ENCODE data around the gene WASHC2A.
"Not testable (repeated sequence)": the region's sequence is repeated elsewhere in the genome, so short reads cannot be mapped to it uniquely, and the experiment has no call there.

WASHC2A gene, protein sequence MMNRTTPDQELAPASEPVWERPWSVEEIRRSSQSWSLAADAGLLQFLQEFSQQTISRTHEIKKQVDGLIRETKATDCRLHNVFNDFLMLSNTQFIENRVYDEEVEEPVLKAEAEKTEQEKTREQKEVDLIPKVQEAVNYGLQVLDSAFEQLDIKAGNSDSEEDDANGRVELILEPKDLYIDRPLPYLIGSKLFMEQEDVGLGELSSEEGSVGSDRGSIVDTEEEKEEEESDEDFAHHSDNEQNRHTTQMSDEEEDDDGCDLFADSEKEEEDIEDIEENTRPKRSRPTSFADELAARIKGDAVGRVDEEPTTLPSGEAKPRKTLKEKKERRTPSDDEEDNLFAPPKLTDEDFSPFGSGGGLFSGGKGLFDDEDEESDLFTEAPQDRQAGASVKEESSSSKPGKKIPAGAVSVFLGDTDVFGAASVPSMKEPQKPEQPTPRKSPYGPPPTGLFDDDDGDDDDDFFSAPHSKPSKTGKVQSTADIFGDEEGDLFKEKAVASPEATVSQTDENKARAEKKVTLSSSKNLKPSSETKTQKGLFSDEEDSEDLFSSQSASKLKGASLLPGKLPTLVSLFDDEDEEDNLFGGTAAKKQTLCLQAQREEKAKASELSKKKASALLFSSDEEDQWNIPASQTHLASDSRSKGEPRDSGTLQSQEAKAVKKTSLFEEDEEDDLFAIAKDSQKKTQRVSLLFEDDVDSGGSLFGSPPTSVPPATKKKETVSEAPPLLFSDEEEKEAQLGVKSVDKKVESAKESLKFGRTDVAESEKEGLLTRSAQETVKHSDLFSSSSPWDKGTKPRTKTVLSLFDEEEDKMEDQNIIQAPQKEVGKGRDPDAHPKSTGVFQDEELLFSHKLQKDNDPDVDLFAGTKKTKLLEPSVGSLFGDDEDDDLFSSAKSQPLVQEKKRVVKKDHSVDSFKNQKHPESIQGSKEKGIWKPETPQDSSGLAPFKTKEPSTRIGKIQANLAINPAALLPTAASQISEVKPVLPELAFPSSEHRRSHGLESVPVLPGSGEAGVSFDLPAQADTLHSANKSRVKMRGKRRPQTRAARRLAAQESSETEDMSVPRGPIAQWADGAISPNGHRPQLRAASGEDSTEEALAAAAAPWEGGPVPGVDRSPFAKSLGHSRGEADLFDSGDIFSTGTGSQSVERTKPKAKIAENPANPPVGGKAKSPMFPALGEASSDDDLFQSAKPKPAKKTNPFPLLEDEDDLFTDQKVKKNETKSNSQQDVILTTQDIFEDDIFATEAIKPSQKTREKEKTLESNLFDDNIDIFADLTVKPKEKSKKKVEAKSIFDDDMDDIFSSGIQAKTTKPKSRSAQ (N-terminal part only)

DNA sequence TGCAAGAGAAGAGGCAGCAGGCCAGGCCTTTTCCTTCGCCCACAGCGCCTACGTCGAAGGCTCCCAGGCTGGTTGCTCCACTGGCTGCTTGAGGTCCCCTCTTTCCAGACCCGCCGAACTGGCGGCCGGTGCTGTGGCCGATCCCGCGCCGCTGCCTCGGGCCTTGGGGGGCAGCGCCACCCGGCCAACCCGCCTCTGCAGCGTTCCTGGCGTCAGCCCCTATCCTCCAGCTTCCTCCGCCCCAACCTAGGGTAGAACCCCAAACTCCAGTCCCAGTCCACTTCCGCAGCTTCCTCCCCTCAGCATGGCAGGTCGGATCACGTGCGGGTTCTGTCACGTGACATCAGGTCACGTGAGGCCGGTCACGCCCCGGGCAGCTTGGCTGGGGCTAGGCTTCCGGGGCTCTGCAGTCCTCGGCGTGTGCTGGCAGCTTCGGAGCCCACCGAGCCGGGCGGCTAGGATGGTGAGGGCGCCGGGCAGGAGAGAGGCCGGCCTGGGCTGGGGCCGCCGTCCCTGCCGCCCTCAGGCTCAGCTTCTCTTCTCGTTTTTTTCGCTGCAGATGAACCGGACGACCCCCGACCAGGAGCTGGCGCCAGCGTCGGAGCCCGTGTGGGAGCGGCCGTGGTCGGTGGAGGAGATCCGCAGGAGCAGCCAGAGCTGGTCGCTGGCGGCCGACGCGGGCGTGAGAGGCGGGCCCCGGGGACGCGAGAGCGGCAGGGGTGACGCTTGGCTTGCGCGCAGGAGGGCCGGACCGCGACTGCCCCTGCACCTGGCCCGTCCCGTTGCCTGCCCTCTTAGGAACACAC, at the start of gene WASHC2A:
TSS of gene WASHC2A (plus strand) at position 409 of the 806 bp plus-strand sequence. CDS start at position 461, 52 bp downstream.
- H3K4me3 ChIP-seq (ENCODE audit: low read depth, low read length): peak within 1 kb of the TSS; percentile 63
- DNase-seq (ENCODE audit: low read depth): not testable (repeated sequence)

DNA sequence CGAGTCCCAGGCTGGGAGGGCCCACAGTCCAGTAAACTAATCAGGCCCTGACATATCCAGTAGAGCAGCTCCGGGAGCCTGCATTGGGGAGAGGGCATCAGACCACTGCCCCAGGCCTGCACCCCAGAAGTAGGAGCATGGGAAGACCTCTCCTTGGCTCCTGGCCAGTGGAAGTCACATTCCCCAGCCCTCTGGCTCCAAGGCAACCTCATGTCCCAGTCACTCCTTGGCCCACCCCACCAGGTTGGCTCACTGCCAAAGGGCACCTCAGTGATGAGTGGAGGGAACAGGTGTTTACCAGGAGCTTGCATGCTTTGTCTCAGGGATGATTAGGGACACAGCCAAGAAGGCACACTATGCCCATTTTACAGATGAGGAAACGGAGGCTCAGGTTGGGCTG, 48.5 kb upstream of the WASHC2A start:
- not testable (repeated sequence) for H3K4me3 ChIP-seq (ENCODE audit: low read depth, low read length); DNase-seq (ENCODE audit: low read depth)

DNA sequence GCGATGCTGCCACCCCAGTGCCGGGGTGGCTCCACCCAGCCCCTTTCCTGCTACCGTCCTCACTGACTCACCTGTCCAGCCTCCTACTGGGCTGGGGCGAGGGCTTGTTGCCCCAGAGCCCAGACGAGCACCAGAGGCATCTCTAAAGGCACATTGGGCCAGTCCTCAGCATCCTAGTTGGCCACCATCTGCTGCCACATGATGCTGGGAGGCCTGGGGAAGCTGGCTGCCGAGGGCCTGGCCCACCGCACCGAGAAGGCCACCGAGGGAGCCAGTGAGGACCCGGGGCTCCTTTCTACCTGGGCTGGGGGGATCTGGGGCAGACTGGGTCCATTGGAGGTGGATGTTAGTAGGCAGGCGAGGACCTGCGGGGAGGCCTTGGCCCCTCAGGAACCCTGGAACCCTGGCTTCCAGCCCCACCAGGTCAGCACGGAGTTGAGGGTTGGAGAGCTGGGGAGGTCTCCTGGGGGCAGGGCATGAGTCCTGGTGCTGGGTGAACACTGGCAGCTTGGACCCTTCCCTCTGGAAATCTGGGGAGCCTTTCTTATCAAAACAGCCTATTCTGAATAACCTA, 47.2 kb upstream of the WASHC2A start:
- H3K4me3 ChIP-seq (ENCODE audit: low read depth, low read length); DNase-seq (ENCODE audit: low read depth): not testable (repeated sequence)

DNA sequence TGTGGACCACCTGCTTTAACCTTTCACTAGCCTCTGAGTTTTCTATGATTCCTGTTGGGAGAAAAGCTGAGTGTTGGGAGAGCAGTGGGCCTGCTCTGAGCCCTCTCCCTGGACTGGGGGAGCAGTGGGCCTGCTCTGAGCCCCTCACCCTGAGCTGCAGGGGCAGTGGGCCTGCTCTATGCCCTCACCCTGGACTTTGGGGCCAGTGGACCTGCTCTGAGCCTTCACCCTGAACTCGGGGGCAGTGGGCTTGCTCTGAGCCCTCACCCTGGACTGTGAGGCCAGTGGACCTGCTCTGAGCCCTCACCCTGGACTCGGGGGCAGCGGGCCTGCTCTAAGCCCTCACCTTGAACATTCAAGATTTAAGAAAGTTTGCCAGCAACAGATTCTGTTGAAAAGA, 46.1 kb upstream of the WASHC2A start:
- no peak overlapping the region for H3K4me3 ChIP-seq (ENCODE audit: low read depth, low read length)
- DNase-seq (ENCODE audit: low read depth): no peak

DNA sequence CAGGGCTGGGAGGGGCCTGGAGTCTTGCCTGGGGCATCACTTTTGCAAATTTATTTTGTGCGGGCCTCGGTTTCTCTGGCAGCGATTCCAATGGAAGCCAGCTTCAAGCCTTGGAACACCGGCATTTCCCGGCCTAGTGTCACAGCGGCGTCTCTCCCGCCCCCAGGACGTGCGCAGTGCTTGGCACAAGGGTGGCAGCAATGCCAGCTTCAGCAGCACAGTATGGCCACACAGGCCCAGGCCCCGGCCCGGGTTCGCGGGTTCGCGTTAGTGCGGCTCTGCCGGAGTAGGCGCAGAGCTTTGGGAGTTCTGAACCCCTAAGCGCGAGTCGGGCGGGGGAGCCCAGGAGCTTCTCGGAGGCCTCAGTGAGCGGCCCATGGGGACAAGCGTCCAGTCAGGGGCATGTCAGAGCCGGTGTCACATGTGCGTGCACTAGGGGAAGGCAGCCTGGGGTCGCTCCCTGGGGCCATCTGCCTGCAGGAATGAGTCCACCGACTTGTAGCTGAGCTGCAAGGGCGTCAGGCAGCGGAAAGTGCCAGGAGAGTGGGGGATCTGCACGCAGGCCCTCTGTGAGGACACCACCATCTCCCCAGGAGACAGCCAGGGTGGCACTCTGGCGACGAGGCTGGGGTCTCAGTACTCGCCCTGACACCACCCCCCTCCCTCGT, 42.9 kb upstream of the WASHC2A start:
- not testable (repeated sequence) for H3K4me3 ChIP-seq (ENCODE audit: low read depth, low read length); DNase-seq (ENCODE audit: low read depth)

DNA sequence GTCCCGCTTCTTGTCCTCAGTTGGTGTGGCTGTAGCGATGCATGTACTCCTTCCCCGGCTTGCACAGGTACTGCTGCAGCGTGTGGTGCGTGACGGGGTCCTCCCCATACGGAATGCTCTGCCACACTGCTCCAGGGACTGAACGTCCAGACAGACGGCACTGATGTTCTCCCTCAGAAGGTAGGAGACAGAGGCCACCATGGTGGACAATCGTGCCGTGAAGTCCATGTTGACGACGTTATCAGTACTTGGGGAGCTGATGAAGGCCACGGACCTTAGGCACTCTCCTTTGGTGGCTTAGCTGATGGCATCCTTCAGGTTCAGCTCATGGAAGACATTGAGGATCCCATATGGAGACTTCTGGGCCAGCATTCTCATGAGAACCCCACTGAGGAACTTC, 42.1 kb upstream of the WASHC2A start:
- H3K4me3 ChIP-seq (ENCODE audit: low read depth, low read length): no peak overlapping the region

DNA sequence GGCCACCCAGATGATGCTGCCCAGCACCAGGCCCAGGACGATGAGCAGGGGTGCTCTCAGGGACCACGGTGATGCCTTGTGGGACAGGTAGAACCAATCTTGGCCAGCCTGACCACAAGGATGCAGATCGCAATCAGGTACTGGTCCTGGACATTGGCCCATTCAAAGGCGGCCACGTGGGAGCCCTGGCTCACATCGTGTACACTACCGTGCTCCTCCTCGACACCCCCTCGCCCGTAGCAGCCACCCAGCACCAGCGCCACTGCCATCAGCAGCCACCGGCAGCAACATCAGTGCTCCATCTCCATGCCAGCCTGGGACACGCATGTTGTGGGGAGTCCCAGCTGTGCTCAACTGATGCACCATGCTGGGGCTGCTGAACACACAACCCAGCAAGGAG, 40.6 kb upstream of the WASHC2A start:
- H3K4me3 ChIP-seq (ENCODE audit: low read depth, low read length): no peak overlapping the region
- DNase-seq (ENCODE audit: low read depth): no peak

More for the DNA sequence above, 42.1 kb upstream of the WASHC2A start:
- no peak for DNase-seq (ENCODE audit: low read depth)

DNA sequence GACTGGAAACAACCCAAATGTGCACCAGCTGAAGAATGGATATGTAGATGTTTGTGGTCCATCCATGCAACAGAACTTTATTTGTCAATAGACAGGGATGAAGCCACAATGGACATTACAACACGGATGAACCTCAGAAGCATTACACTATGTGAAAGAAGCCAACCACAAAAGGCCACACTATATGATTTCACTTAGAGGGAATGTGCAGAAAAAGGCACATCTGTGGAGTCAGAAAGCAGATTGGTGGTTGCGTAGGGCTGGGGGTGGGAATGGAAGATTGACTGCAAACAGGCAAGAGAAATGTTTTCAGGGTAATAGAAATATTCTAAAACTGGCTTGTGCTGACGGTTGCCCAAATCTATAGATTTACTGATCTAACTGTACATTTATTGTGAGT, 34.3 kb upstream of the WASHC2A start:
- DNase-seq (ENCODE audit: low read depth): peak; percentile 57

DNA sequence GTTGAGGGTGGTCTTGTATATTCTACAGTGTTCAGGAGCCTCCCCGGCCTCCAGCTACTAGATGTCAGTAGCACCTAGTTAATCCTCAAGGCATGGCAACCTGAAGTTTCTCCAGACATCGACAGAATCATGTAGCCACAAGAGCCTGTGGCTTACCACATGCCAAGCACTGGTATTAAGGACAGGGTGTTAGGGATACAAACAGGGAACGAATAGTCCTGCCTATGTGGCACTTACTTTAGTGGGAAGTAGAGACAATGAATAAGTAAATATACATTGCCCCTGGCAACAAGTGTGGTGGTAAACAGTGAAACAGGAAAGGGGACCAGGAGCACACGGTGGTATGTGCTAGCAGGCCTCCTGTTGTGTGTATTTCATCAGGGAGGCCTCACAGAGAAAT, 32.4 kb upstream of the WASHC2A start:
- not testable (repeated sequence) for H3K4me3 ChIP-seq (ENCODE audit: low read depth, low read length); DNase-seq (ENCODE audit: low read depth)

More for the DNA sequence above, 34.3 kb upstream of the WASHC2A start:
- no peak overlapping the region for H3K4me3 ChIP-seq (ENCODE audit: low read depth, low read length)

DNA sequence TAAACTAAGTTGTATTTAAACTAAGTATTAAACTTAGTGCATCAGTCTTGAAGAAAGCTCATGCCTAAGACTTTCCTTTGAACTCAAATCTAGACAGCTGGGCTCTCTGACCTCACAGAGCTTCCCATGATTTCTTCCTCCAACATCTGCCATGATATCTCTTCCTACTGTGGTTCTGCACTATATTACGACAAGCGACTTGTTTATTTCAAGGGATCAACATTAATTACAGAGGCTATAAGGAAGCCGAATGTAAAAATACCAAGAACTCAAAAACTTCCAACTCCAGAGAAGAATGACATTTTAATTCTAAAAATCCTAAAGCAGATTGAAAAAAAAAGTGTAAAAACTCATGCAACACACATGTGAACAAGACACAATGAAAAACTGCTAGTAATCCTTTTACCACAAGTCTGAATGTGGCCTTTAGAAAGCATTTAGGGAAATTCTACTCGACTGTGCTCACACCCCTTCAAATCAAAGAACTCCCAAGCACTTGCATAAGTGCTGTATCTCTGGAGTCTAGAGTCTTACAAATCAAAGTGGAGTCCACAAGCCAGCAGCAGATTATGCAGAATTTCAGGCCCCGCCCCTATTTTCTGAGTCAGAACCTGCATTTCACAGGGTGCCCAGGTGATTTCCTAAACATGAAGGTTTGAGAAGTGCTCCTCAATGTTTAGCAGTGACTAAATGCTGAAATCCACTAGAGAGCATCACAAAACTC, 22.7 kb upstream of the WASHC2A start:
- no peak for DNase-seq (ENCODE audit: low read depth)

DNA sequence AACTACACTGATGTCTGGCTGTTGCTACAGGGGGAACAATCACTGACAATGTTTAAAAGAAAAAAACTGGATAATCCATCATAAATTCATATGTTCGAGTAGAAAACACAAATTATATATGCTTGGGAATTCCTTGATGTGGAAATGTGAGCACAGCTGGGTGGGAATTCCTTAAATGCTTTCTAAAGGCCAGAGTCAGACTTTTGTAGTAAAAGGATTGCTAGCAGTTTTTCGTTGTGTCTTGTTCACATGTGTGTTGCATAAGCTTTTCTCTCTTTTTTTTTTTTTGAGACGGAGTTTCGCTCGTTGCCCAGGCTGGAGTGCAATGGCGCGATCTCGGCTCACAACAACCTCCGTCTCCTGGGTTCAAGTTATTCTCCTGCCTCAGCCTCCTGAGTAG, 21.3 kb upstream of the WASHC2A start:
- not testable (repeated sequence) for DNase-seq (ENCODE audit: low read depth); H3K4me3 ChIP-seq (ENCODE audit: low read depth, low read length)

More for the DNA sequence above, 22.7 kb upstream of the WASHC2A start:
- H3K4me3 ChIP-seq (ENCODE audit: low read depth, low read length): no peak overlapping the region

DNA sequence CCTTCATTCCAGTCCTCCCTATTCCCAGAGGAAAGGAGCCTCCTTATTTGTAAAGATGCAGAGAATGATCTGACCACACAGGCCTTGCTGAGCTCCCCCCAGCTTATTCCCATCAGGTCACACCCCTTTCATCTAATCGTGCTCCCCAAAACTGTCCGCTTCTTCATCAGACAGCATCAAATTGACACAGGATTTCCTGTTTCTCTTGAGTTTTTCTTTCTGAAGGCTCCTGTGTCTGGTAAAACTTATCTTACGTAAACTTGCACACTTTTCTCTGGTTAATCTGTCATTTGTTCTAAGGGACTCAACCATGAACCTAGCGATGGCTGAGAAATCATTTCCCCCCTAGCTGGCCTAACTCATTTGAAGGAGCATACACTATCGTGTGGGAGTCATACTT, 20.2 kb upstream of the WASHC2A start:
- DNase-seq (ENCODE audit: low read depth); H3K4me3 ChIP-seq (ENCODE audit: low read depth, low read length): not testable (repeated sequence)

DNA sequence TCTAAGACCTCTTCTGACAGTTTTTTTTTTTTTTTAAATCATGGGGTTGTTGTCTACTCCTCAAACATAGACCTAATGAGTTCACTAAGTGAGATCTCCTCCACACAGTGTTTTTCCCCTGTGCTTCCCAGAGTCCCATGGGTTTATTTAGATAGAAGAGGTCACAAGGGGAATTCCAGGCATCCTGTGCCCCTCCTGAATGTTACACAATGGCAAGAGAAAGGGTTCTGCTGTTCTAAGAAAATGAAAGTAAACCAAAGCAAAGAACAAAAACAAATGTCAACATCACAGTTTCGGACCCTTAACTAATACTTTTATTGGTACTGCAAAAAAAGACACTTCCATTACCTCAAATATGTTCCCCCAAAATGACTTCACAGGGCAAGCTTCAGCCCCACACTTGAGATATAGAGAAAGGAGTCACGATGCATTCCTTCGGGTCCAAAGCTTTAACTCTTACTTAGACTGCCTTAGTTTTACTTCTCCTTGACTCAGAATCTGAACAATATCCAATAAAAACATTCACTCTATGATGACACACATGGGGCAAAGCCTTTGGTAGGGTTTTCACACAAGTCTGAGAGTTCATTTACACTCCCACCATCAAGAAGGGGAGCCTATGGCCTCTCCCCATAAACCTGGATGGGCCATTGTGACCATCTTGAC, 15.6 kb upstream of the WASHC2A start:
- not testable (repeated sequence) for H3K4me3 ChIP-seq (ENCODE audit: low read depth, low read length)
- DNase-seq (ENCODE audit: low read depth): peak; percentile 49

DNA sequence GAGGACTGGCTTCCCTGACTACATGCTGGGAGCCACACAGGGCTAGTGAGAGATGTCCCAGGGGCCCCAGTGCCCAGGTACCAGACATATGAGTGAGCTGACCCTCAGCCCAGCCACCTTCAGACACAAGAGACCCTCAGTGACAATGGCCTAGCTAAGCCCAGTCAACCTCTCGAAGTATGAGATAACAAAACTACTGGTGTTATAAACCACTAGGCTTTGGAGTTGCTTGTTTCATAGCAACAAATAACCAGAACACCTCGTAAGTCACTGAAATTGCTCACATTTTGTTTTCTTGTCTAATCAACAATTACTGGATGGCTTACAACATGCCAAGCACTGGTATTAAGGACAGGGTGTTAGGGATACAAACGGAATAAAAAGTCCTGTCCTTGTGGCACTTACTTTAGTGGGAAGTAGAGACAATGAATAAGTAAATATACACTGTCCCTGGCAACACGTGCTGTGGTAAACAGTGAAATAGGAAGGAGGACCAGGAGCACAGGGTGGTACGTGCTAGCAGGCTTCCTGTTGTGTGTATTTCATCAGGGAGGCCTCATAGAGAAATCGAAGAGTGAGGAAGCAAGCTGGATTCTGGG, 14.9 kb upstream of the WASHC2A start:
- not testable (repeated sequence) for H3K4me3 ChIP-seq (ENCODE audit: low read depth, low read length); DNase-seq (ENCODE audit: low read depth)

DNA sequence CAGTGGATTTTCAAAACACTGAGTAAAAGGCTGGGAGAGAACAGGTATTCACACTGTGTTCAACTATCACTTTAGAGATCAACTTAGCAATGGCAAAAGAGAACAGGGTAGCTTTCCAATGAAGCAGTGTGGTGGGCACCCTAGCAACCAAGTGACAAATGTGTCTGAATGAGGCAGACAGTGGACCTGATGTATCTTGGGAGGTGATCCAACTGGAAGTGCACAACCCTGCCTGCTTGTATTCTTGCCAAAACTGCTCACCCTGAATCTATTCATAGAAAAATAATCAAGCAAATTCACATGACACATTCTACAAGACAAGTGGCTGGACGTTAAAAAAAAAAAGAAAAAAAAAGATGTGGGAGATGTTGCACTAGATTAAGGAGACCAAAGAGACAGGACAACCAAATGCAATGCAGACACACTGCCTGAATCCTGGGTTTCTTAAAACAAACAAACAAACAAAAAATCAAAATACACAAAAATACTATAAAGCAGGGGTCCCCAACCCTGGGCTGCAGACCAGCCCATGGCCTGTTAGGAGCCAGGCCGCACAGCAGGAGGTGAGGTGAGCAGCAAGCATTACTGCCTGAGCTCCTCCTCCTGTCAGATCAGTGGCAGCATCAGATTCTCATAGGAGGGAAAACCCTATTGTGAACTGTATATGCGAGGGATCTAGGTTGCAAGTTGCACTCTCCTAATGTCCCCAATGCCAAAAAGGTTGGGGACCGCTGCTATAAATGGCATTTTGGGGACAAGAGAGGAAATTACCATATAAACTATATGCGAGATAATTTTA, 12.1 kb upstream of the WASHC2A start:
- not testable (repeated sequence) for H3K4me3 ChIP-seq (ENCODE audit: low read depth, low read length); DNase-seq (ENCODE audit: low read depth)

All from skeletal muscle cell (primary cell).